ENCODE data around the gene GP9.

GRCh38 chr3:129025108-129025507, 35.5 kb upstream of the GP9 start:
- TF ChIP-seq CTCF (IDR thresholded peaks at IDR 0.05; ENCODE audit: low read length) = no peak
- TF ChIP-seq EZH2 (IDR thresholded peaks at IDR 0.05; ENCODE audit: borderline replicate concordance, low read length) = no peak

Measured in OCI-LY1 (cell line).